ENCODE data around the gene TPT1. TPM values are rescaled to one million over a fixed set of nuclear protein-coding genes. Genes with fewer than 3 reads are reported as not detected.

TPT1 gene
- total and polyA plus RNA-seq, 9 of the 15 experiments (the other 6 are each of a cell fraction or from before 2014, with no cell fraction given): 602 to 2,508 (median 1,784) TPM

GRCh38 chr13:45340422-45341033 is 455 bp downstream of the TPT1 start (continued):
- peak; percentile 31 to 61; a peak in 1 of 4 replicates for TF ChIP-seq ETV6 (IDR thresholded peaks at IDR 0.05; ENCODE audit: borderline replicate concordance in 1 of 2, low read depth in 2 of 2, low read length in 1 of 2)
- TF ChIP-seq ETV6 (CRISPR knock-in tag; IDR thresholded peaks at IDR 0.05; ENCODE audit: borderline replicate concordance): no peak
- no peak for TF ChIP-seq NFE2L1 (tag; IDR thresholded peaks at IDR 0.05; ENCODE audit: borderline replicate concordance, low read depth)
- TF ChIP-seq MTA2 (IDR thresholded peaks at IDR 0.05; ENCODE audit: low read depth): no peak
- TF ChIP-seq ZFX (CRISPR knock-in tag; IDR thresholded peaks at IDR 0.05): peak; percentile 84
- TF ChIP-seq ZBTB2 (IDR thresholded peaks at IDR 0.05): no peak
- TF ChIP-seq CBX3 (IDR thresholded peaks at IDR 0.05; ENCODE audit: borderline replicate concordance in 1 of 2, low read length in 2 of 2): no peak
- 0 out of 2 replicates have a peak, but pooled peaks have one; percentile 63 for TF ChIP-seq ARID4B (CRISPR knock-in tag; IDR thresholded peaks at IDR 0.05)
- TF ChIP-seq MYC (IDR thresholded peaks at IDR 0.05; ENCODE audit: low read depth, low read length): no peak; the same call in 1 of the 2 replicates
- TF ChIP-seq MYC (CRISPR knock-in tag; IDR thresholded peaks at IDR 0.05; ENCODE audit: borderline replicate concordance, low read depth): 0 out of 2 replicates have a peak, but pooled peaks have one; percentile 27
- TF ChIP-seq SRSF3 (IDR thresholded peaks at IDR 0.05; ENCODE audit: insufficient read depth, low read length): no peak
- TF ChIP-seq RAD21 (CRISPR knock-in tag; conservative IDR thresholded peaks at IDR 0.05 in 1 of 2, IDR thresholded peaks at IDR 0.05 in 1 of 2): peak in 1 of 2 experiments; percentile 9; a peak in 1 of 4 replicates
- no peak for TF ChIP-seq FOXM1 (IDR thresholded peaks at IDR 0.05; ENCODE audit: low read depth)
- TF ChIP-seq FOXM1 (CRISPR knock-in tag; IDR thresholded peaks at IDR 0.05; ENCODE audit: low read depth): 0 out of 2 replicates have a peak, but pooled peaks have one; percentile 41
- TF ChIP-seq, protein P1, sequence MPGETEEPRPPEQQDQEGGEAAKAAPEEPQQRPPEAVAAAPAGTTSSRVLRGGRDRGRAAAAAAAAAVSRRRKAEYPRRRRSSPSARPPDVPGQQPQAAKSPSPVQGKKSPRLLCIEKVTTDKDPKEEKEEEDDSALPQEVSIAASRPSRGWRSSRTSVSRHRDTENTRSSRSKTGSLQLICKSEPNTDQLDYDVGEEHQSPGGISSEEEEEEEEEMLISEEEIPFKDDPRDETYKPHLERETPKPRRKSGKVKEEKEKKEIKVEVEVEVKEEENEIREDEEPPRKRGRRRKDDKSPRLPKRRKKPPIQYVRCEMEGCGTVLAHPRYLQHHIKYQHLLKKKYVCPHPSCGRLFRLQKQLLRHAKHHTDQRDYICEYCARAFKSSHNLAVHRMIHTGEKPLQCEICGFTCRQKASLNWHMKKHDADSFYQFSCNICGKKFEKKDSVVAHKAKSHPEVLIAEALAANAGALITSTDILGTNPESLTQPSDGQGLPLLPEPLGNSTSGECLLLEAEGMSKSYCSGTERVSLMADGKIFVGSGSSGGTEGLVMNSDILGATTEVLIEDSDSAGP (CRISPR knock-in tag; IDR thresholded peaks at IDR 0.05): no peak
- TF ChIP-seq DPF2 (IDR thresholded peaks at IDR 0.05): peak; percentile 50; the same call in 1 of the 2 replicates
- no peak for TF ChIP-seq CTBP1 (IDR thresholded peaks at IDR 0.05; ENCODE audit: borderline replicate concordance)
- no peak for TF ChIP-seq ELK1 (CRISPR knock-in tag; IDR thresholded peaks at IDR 0.05)
- TF ChIP-seq HMGN3 (IDR thresholded peaks at IDR 0.05; ENCODE audit: borderline replicate concordance, extremely low read depth, insufficient read length, low read depth, low read length): peak; percentile 76
